D721Med (cell line): Measurements from ENCODE around the gene KRT7.
"Not testable (repeated sequence)": the region's sequence is repeated elsewhere in the genome, so short reads cannot be mapped to it uniquely, and the experiment has no call there.

Source experiments
- DNase-seq: peaks from one replicate; pipeline ENCODE4 v3.0.0; 2011; ENCODE audit warnings: low spot score; ENCODE audit not compliant: insufficient read length
- FAIRE-seq: peaks from 2 replicates; lab custom pipeline; 2011; peaks lifted over from hg19 to GRCh38; lab: Jason Lieb, UNC
- TF ChIP-seq, protein P1 (sequence below): IDR thresholded peaks from 2 replicates; pipeline ENCODE4 v1.5.1; 2012; ENCODE audit warnings: mild to moderate bottlenecking, control low read depth; ENCODE audit not compliant: insufficient read depth; ENCODE audit errors: missing control alignments

The KRT7 gene

DNA sequence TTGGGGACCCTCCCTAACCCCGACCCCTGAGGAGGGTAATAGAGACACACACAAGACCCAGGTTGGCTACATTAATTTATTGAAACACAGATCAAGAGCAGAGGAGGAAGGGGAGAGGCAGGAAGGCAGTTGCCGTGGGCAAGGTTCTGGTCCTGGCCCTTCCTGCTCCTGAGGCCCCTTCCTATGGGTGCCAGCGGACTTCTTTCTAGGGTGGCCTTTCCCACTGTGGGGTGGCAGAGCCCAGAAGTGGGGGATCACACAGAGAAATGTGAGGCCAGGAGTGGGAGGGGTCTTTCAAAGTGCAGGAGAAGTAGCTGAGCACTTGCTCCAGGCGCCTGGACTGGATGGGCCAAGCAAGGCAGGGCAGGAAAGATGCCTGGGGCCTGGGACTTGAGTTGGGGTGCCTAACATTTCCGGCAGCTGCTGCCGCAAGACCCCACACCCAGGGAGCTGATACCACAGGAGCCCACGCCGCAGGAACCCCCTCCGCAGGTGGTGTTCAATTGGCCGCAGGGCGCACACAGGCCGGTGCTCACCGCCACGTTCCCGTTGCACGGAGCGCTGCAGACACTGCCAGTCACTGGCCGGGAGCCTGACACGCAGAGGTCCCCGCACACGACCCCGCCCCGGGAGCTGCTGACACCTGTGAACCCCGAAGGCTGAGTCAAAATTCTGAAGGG is 52.9 kb downstream of the KRT7 start:
- FAIRE-seq (no peak), DNase-seq (no peak)
- TF ChIP-seq, protein P1, sequence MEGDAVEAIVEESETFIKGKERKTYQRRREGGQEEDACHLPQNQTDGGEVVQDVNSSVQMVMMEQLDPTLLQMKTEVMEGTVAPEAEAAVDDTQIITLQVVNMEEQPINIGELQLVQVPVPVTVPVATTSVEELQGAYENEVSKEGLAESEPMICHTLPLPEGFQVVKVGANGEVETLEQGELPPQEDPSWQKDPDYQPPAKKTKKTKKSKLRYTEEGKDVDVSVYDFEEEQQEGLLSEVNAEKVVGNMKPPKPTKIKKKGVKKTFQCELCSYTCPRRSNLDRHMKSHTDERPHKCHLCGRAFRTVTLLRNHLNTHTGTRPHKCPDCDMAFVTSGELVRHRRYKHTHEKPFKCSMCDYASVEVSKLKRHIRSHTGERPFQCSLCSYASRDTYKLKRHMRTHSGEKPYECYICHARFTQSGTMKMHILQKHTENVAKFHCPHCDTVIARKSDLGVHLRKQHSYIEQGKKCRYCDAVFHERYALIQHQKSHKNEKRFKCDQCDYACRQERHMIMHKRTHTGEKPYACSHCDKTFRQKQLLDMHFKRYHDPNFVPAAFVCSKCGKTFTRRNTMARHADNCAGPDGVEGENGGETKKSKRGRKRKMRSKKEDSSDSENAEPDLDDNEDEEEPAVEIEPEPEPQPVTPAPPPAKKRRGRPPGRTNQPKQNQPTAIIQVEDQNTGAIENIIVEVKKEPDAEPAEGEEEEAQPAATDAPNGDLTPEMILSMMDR = no peak

DNA sequence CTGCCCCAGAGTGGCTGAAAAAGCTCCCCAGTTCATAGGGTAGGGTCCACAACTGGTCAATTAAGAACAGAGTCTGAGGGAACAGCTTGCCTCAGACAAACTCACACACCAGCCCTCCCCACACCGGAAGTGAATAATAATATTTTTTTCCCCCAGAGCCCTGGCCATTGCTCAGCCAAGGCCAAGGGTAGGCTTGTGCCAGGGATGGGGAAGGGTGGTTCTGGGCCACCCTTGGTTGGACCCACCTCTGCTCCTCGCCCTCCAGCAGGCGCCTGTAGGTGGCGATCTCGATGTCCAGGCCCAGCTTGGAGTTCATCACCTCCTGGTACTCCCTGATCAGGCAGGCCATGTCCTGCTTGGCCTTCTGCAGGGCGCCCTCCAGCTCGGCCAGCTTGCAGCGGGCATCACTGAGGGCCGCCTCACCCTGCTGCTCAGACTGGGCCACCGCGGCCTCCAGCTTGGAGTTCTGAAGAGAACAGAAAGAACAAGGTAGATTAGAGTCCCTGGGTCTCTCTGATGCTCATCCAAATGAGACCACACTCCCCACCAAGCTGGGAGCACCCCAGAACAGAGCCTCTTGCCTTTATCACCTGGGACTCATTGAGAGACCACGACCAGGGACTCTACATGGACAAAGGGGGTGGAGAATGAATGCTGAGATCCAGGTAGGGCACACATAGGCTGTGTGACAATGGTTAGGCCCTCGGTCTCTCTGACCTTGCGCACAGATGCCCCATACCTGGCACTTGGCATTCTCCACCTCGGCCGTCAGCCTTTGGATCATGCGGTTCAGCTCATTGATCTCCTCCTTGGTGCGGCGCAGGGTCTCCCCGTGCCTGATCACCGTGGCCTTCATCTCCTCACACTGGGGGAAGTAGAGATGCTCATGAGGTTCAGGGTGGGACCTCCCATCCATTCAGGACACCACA is 54.1 kb downstream of the KRT7 start:
- DNase-seq, FAIRE-seq: not testable (repeated sequence)

DNA sequence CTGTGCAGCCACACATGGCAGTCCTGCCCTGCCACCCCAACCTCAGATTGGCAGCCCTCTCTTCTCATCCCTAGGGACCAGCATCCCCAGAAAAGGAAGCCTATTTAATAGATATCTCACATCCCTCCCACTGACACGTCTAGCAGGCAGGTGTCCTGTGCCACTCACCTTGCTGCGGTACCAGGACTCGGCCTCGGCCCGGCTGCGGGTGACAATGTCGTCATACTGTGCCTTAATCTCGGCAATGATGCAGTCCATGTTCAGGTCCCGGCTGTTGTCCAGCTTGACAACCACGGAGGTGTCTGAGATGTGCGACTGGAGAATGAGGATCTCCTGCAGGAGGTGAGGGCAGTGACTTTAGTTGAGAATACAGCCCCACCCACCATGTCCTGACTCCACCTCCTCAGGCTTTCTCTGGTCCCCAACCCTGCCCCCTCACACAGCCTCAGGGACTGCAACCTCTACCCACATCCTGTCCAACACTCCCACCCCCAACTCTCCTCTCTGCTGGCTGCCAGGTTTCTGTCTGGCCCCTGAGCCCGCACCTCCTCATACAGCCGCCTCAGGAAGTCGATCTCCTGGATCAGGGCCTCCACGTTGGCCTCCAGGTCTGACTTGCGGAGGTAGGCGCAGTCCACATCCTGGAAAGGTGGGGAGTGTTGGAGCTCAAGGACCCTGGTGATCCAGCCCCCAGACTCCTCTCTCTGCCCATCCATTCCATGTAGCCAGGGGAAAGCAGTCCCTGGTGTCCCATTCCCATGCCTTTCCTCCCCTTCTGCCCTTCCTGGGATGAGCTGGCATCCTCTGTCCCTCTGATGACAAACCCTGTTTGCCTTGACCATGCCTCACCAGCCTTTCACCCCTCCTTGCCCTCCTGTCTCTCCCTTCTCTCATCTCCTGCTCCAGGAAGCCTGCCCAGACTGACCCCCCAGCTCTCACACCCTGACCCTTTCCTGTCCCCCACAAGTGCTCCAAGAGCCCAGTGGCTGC is 55.1 kb downstream of the KRT7 start:
- not testable (repeated sequence) for FAIRE-seq, DNase-seq

DNA sequence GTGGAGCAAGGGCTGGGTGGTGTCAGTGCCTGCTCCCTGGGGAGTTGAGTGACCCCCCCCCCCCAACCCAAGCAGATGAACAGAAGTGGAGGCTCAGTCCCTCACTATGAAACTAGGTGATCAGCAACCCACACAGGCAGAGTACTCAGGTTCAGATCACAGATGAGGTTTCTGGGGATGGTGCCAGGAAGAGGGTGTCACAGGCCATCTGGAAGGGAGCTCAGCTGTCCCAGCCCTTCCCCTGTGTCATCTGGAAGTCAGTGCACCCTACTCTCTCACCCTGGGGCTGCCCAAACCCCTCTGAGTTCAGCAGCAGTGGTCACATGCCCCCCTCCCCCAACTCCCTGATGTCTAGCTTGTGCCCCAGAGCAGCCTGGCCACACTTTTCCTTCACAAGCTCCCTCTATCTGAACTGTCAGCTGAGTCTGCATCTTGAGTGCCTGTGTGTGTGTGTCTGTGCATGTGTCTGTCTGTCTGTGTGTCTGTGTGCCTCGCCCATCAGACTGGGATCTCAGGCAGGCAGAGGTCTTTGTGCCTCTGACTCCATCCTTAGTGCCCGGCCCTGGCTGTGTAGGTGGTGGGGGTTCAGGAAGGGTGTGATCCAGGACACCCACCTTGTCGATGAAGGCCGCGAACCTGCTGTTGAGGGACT is 57.6 kb downstream of the KRT7 start:
- DNase-seq, FAIRE-seq: not testable (repeated sequence)

DNA sequence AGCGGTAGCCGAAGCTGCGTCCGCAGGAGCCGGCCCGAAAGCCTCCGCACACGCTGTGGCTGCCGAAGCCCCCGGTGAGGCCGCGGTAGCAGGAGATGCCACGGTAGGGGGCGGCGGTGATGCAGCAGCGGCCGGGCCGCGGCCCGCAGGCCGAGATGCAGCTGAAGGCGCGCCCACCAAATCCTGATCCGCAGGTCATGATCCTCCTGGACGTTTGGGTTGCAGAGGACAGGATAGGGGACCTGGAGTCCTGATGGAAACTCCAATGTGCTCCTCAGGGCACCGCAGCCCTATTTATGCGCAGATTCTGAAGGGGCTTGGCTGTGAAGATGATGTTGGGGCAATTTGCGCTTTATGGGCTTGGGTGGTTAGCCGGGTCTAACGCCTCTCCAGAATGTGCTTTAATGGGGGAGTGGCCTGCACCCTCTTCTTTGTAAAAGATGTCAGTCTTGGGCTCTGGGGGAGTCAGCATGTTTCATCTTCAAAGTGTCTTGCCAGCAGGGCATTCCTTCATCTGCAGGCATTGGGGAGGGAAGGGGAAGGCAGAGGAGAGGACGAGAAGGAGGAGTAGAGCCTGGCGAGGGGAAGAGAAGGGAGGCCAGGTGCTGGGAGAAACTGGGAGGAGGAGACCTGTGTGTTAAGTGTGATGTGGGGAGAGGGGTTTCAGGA is 58.4 kb downstream of the KRT7 start, which contains the start of gene KRT81:
Gene KRT81 (minus strand): TSS at position 268 of the 669 bp plus-strand sequence. CDS start 69 bp downstream, at position 199.
- TF ChIP-seq, protein P1 = no peak
- FAIRE-seq (no peak), DNase-seq (no peak)

DNA sequence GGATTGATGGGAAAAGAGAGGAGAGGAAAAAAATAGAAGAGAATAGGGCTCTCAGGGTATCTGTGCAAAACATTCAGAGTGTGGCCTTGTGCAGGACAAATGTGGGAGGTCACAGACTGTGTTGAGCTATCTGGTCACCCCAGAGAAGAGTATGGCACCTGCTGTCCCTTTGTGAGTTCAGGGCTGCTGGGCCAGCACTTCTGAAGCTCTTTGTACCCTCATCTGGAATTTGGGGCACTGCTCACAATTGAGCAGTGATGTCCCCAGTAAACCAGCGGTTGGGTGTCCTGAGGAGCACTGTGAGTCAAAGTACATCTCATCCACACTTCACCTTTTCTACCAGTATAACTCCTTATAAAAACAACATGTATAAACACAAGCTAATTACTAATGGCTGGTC is 60.9 kb downstream of the KRT7 start:
- TF ChIP-seq, protein P1 = no peak
- DNase-seq = no peak
- no peak for FAIRE-seq

DNA sequence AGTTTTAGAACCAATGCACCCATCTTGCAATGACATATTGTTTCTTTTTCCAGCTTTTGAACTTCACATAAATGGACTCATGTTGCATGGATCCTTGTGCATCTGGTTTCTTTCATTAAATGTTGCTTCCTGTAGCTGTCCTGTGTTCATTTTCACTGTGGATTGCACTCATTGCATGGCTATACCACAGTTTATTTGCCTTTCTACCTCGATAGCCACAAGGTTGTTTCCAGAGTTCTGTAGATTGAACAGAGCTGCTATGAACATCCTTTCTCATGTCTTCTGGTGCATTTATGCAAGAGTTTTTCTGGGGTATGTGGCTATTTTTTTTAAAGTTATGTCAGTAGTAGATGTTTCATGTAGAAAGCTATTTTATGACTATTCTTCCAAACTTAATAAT is 61.8 kb downstream of the KRT7 start:
- TF ChIP-seq, protein P1 = no peak
- no peak for DNase-seq
- FAIRE-seq = no peak
